ENCODE results near the gene PIP5K1B.

PIP5K1B gene

GRCh38 chr9:68867066-68867465 lies 162.0 kb downstream of the PIP5K1B start:
- no peak for TF ChIP-seq CTCF (conservative IDR thresholded peaks at IDR 0.05; ENCODE audit: low read length)
- no peak for DNase-seq (ENCODE audit: low read depth)
- no peak overlapping the region for H3K4me3 ChIP-seq (ENCODE audit: low read length)

- no peak for TF ChIP-seq CTCF (conservative IDR thresholded peaks at IDR 0.05; ENCODE audit: low read length)
- H3K4me3 ChIP-seq (ENCODE audit: low read length), result no peak overlapping the region
- no peak for DNase-seq (ENCODE audit: low read depth)
Measured at GRCh38 chr9:68869022-68869421, 164.0 kb downstream of the PIP5K1B start.

GRCh38 chr9:68870086-68870485 lies 165.0 kb downstream of the PIP5K1B start:
- H3K4me3 ChIP-seq (ENCODE audit: low read length), result no peak overlapping the region
- no peak for DNase-seq (ENCODE audit: low read depth)
- TF ChIP-seq CTCF (conservative IDR thresholded peaks at IDR 0.05; ENCODE audit: low read length), result no peak

GRCh38 chr9:68871236-68871635 lies 166.2 kb downstream of the PIP5K1B start:
- DNase-seq (ENCODE audit: low read depth), result no peak
- no peak overlapping the region for H3K4me3 ChIP-seq (ENCODE audit: low read length)
- no peak for TF ChIP-seq CTCF (conservative IDR thresholded peaks at IDR 0.05; ENCODE audit: low read length)

- DNase-seq (ENCODE audit: low read depth), result no peak
- H3K4me3 ChIP-seq (ENCODE audit: low read length), result no peak overlapping the region
- TF ChIP-seq CTCF (conservative IDR thresholded peaks at IDR 0.05; ENCODE audit: low read length), result no peak
Measured at GRCh38 chr9:68872026-68872501, 167.0 kb downstream of the PIP5K1B start.

GRCh38 chr9:68873179-68873578 lies 168.1 kb downstream of the PIP5K1B start:
- DNase-seq (ENCODE audit: low read depth), result no peak
- TF ChIP-seq CTCF (conservative IDR thresholded peaks at IDR 0.05; ENCODE audit: low read length), result no peak
- no peak overlapping the region for H3K4me3 ChIP-seq (ENCODE audit: low read length)

GRCh38 chr9:68876273-68876672 lies 171.2 kb downstream of the PIP5K1B start:
- TF ChIP-seq CTCF (conservative IDR thresholded peaks at IDR 0.05; ENCODE audit: low read length), result no peak
- H3K4me3 ChIP-seq (ENCODE audit: low read length), result no peak overlapping the region
- no peak for DNase-seq (ENCODE audit: low read depth)
